Upper lobe of left lung (tissue), 6 donors: ENCODE data around the gene AXIN1. TPM values are rescaled to one million over a fixed set of nuclear protein-coding genes. Genes with fewer than 3 reads are reported as not detected.

Experiments used
- ATAC-seq, 2 donors: fragments of 200-7000 bp; cut with Tn5 transposase; one replicate each; pipeline ENCODE4 v1.9.1; 2022; ENCODE audit warnings: mild to moderate bottlenecking in 2 of 2, moderate library complexity in 2 of 2; ENCODE audit not compliant: low FRiP score in 2 of 2
- DNase-seq, 2 donors: peaks; one replicate each; pipeline ENCODE4 v3.0.0-alpha.2; 2019 to 2020
- H3K27ac ChIP-seq, 4 donors: fragments of 200-600 bp; sonication (generic); one replicate each; pipeline ENCODE4 v1.5.1; 2016 to 2019
- H3K27me3 ChIP-seq, 4 donors: fragments of 200-600 bp; sonication (generic); one replicate each; pipeline ENCODE4 v1.5.1; 2017 to 2019
- H3K36me3 ChIP-seq, 4 donors: fragments of 200-600 bp; sonication (generic); one replicate each; pipeline ENCODE4 v1.5.1; 2016 to 2019
- H3K4me1 ChIP-seq, 4 donors: fragments of 200-600 bp; sonication (generic); one replicate each; pipeline ENCODE4 v1.5.1; 2018 to 2019
- H3K4me3 ChIP-seq, 4 donors: fragments of 200-600 bp; sonication (generic); one replicate each; pipeline ENCODE4 v1.5.1; 2017 to 2019; ENCODE audit warnings: mild to moderate bottlenecking in 2 of 4, moderate library complexity in 1 of 4
- H3K9me3 ChIP-seq, 4 donors: fragments of 200-600 bp; sonication (generic); one replicate each; pipeline ENCODE4 v1.5.1; 2018 to 2019
- EP300 ChIP-seq, 4 donors: sonication (generic); formaldehyde crosslinking; IDR thresholded peaks; one replicate each; pipeline ENCODE4 v1.5.1; 2017; ENCODE audit warnings: antibody characterized with exemption in 4 of 4, control low read depth in 2 of 4
- POLR2A ChIP-seq, 4 donors: fragments of 450-650 bp; IDR thresholded peaks; one replicate each; pipeline ENCODE4 v1.5.1; 2016 to 2017; ENCODE audit warnings: antibody characterized with exemption in 4 of 4, mild to moderate bottlenecking in 2 of 4
- POLR2AphosphoS5 ChIP-seq, 2 donors: sonication (generic); formaldehyde crosslinking; IDR thresholded peaks; one replicate each; pipeline ENCODE4 v1.5.1; 2017; ENCODE audit warnings: antibody characterized with exemption in 2 of 2
- WGBS, 2 donors: methylation state at CpG; one replicate each; pipeline ENCODE4 v1.1.5; 2017 to 2018; 5-methylcytosine and 5-hydroxymethylcytosine counted together
- total RNA-seq, 6 donors: library from RNA; depleted of rRNA in 4 of 6; stranded (reverse); fragments of >200 nt in 4 of 6; gene quantifications; one replicate each; pipeline versions ENCODE4 v1.1.0 to v1.2.1, GENCODE V29; 2016 to 2021
- TF ChIP-seq, protein P1 (sequence below), 6 experiments: fragments of 450-650 bp in 4 of 6; fragments of 200-600 bp in 2 of 6; sonication (generic) in 2 of 6; IDR thresholded peaks; one replicate each; pipeline ENCODE4 v1.5.1; 2016 to 2019; ENCODE audit warnings: antibody characterized with exemption in 6 of 6
- donor health status: DM: no; HTN: no; CAD: no; lungs with moderate emphysema.
- donor health status: DM: no; HTN: yes; CAD: no; lungs with severe emphysema.

AXIN1 gene
- total RNA-seq, 6 donors from 2014 or later = 26.8 to 45.9 (median 31.9) TPM

DNA sequence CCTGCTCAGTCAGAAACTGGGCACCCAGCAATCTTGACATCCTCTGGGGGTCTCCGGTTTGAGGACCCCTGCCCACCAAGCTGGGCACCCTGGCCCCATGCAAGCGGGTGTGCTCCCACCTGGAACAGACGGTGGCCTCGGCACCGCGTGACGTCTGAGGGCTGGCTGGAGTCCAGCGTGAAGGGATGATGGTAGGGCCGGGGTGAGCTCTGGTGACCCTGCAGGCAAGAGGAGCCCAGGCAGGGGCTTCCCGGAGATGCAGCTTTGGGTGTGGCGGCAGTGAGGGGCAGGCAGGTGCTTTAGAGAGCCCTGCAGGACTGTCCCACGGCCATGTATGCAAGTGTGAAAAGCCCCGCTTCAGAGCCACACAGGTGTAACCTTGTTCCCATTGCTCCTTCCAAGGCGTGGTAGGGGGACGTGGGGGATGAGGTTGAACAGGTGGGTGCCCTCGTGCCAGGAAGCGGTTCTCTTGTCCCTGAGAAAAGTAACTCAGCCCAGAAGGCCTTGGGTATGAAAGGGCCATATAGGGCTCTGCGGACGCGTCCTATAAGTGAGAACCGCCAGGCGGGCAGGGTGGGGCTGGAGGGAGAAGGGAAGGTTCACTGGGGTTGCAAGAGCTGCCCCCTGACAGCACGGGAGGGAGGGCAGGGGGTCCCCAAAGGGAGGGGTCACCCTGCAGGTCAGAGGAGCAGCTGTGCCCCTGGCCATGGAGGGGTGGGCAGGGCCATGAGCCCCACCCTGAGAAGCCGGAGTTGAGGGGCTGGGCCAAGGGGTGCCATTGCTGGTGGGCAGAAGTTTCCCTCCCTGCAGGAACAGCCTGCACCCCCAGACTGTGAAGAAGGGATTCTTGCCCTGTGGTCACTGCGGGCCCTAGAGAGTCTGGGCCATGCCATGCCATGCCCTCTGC is 86.0 kb downstream of the AXIN1 start:
- Histone ChIP-seq H3K4me1 (no peaks in the 10 kb centered on the region), H3K36me3 (peaks cover 5 to 40% (median 32%) of the 10 kb centered on the region in 4 donors), H3K27ac (no peak overlapping the region), H3K9me3 (no peaks in the 10 kb centered on the region), H3K27me3 (no peaks in the 10 kb centered on the region), H3K4me3 (no peak overlapping the region)
- WGBS, 2 donors = 83% methylated on average over 14 to 24 of the region's 25 CpGs
- no peak for TF ChIP-seq EP300 (IDR thresholded peaks at IDR 0.05)
- no peak for TF ChIP-seq POLR2A (IDR thresholded peaks at IDR 0.05)
- TF ChIP-seq POLR2AphosphoS5 (IDR thresholded peaks at IDR 0.05) = no peak
- TF ChIP-seq, protein P1, sequence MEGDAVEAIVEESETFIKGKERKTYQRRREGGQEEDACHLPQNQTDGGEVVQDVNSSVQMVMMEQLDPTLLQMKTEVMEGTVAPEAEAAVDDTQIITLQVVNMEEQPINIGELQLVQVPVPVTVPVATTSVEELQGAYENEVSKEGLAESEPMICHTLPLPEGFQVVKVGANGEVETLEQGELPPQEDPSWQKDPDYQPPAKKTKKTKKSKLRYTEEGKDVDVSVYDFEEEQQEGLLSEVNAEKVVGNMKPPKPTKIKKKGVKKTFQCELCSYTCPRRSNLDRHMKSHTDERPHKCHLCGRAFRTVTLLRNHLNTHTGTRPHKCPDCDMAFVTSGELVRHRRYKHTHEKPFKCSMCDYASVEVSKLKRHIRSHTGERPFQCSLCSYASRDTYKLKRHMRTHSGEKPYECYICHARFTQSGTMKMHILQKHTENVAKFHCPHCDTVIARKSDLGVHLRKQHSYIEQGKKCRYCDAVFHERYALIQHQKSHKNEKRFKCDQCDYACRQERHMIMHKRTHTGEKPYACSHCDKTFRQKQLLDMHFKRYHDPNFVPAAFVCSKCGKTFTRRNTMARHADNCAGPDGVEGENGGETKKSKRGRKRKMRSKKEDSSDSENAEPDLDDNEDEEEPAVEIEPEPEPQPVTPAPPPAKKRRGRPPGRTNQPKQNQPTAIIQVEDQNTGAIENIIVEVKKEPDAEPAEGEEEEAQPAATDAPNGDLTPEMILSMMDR (IDR thresholded peaks at IDR 0.05) = no peak
- DNase-seq (no peak), ATAC-seq (no peak)

DNA sequence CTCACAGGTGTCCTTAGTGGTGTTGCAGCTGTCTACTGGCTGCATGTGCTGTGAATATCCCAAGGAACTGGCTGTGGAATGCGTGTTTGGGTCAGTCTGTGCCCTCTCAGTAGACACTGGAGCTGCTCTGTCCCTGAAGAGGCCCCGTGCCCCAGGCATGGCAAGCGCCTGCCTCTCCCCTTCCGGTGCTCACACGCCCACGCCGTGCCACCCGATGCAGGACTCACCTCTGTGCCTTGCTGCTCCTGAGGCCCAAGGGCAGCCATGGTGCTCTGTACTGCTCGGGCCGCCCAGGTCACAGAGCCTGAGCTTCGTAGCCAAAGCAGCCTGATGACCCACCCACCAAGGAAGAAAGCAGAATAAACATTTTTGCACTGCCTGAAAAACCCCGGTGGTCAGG is 86.8 kb downstream of the AXIN1 start:
- Histone ChIP-seq H3K4me3 (no peak overlapping the region), H3K36me3 (peaks cover 5 to 48% (median 40%) of the 10 kb centered on the region in 4 donors), H3K4me1 (no peaks in the 10 kb centered on the region), H3K27me3 (no peaks in the 10 kb centered on the region), H3K27ac (no peak overlapping the region), H3K9me3 (no peaks in the 10 kb centered on the region)
- TF ChIP-seq, protein P1 (IDR thresholded peaks at IDR 0.05) = no peak
- TF ChIP-seq POLR2A (IDR thresholded peaks at IDR 0.05) (no peak), EP300 (IDR thresholded peaks at IDR 0.05) (no peak), POLR2AphosphoS5 (IDR thresholded peaks at IDR 0.05) (no peak)
- WGBS, 2 donors = 67 to 82% methylated on average over 5 to 12 of the region's 12 CpGs
- no peak for ATAC-seq
- peak in 1 of 2 donors; percentile 71 for DNase-seq

DNA sequence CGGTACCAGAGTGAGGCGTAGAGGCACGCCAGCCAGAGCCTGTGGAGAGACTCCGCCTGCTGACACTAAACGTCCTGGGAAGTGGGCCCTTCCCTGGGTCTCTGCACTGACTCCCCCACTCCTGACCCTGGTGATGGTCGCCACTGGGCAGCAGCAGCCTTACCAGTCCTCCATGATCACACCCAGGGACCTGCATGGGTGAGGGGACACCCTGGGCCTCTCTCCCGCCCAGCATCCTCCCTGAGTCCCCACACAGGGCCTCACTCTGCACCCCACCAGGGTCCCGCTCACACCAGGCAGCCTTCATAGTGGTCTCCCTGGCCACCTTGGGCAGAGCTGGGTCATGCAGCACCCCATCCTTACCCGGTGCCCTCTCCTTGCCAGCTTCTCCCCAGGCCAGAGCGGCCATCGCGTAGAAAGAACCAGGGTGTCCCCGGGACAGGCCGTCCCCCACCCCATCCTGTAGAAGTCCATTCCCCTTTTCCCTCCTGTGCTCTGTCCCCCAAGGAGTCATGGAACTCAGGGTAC is 87.5 kb downstream of the AXIN1 start:
- no peaks in the 10 kb centered on the region for H3K4me1 ChIP-seq
- DNase-seq (no peak), ATAC-seq (no peak)
- no peak overlapping the region for H3K27ac ChIP-seq
- H3K27me3 ChIP-seq = no peaks in the 10 kb centered on the region
- TF ChIP-seq POLR2AphosphoS5 (IDR thresholded peaks at IDR 0.05) = no peak
- no peak for TF ChIP-seq POLR2A (IDR thresholded peaks at IDR 0.05)
- TF ChIP-seq, protein P1 (IDR thresholded peaks at IDR 0.05) = no peak
- TF ChIP-seq EP300 (IDR thresholded peaks at IDR 0.05) = no peak
- H3K4me3 ChIP-seq = no peak overlapping the region
- no peaks in the 10 kb centered on the region for H3K9me3 ChIP-seq
- 93 to 100% methylated on average over 3 to 14 of the region's 14 CpGs for WGBS, 2 donors
- H3K36me3 ChIP-seq = peaks cover 5 to 55% (median 44%) of the 10 kb centered on the region in 4 donors

DNA sequence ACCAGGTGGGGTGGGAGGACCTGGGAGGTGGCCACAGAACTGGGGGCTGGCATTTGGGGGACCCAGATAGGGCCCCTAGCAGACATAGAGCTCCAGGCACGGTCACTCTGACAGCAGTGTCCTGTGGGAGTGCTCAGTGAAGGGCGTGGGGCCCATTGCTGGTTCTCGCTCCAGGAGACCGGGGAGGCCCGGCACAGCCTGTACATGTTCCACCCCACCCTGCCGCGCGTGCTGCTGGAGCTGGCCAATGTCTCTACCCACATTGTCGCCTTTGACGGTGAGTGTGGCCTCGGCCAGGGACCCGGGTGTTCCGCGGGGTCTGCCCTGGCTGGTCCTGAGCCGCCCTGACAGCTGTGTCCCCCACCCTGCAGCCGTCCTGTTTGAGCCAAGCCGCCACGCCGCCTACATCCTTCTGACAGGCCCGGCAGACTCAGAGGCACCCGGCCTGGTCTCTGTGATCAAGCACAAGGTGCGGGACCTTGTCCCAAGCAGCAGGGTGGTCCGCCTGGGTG is 88.0 kb downstream of the AXIN1 start:
- H3K4me1 ChIP-seq = no peaks in the 10 kb centered on the region
- ATAC-seq (no peak), DNase-seq (peak in 1 of 2 donors; percentile 78)
- 95 to 96% methylated on average over 8 to 22 of the region's 23 CpGs for WGBS, 2 donors
- TF ChIP-seq EP300 (IDR thresholded peaks at IDR 0.05) = no peak
- no peak for TF ChIP-seq POLR2AphosphoS5 (IDR thresholded peaks at IDR 0.05)
- TF ChIP-seq, protein P1 (IDR thresholded peaks at IDR 0.05) = no peak
- TF ChIP-seq POLR2A (IDR thresholded peaks at IDR 0.05) = no peak
- no peaks in the 10 kb centered on the region for H3K9me3 ChIP-seq
- no peak overlapping the region for H3K27ac ChIP-seq
- no peaks in the 10 kb centered on the region for H3K27me3 ChIP-seq
- no peak overlapping the region for H3K4me3 ChIP-seq
- H3K36me3 ChIP-seq = peaks cover 5 to 60% (median 50%) of the 10 kb centered on the region in 4 donors
